Suprapubic skin (tissue), 3 donors: ENCODE measurements around the gene CDH13.

ENCODE experiments used
- CTCF ChIP-seq, 2 donors: fragments of 200-600 bp in 1 of 2; fragments of 450-650 bp in 1 of 2; sonication (generic) in 1 of 2; IDR thresholded peaks; one replicate each; pipeline ENCODE4 v1.5.1; 2016 to 2019; ENCODE audit warnings: antibody characterized with exemption in 2 of 2, mild to moderate bottlenecking in 1 of 2, moderate library complexity in 1 of 2
- POLR2A ChIP-seq, 2 donors: fragments of 450-650 bp; IDR thresholded peaks; one replicate each; pipeline ENCODE4 v1.6.1; 2017; ENCODE audit warnings: antibody characterized with exemption in 2 of 2, mild to moderate bottlenecking in 2 of 2, moderate library complexity in 2 of 2

- TF ChIP-seq CTCF (IDR thresholded peaks at IDR 0.05) (no peak), POLR2A (IDR thresholded peaks at IDR 0.05) (no peak)
Measured at GRCh38 chr16:82793528-82794245, 166.9 kb downstream of the CDH13 start.
